ENCODE results near the gene ABR.

Gene ABR

DNA sequence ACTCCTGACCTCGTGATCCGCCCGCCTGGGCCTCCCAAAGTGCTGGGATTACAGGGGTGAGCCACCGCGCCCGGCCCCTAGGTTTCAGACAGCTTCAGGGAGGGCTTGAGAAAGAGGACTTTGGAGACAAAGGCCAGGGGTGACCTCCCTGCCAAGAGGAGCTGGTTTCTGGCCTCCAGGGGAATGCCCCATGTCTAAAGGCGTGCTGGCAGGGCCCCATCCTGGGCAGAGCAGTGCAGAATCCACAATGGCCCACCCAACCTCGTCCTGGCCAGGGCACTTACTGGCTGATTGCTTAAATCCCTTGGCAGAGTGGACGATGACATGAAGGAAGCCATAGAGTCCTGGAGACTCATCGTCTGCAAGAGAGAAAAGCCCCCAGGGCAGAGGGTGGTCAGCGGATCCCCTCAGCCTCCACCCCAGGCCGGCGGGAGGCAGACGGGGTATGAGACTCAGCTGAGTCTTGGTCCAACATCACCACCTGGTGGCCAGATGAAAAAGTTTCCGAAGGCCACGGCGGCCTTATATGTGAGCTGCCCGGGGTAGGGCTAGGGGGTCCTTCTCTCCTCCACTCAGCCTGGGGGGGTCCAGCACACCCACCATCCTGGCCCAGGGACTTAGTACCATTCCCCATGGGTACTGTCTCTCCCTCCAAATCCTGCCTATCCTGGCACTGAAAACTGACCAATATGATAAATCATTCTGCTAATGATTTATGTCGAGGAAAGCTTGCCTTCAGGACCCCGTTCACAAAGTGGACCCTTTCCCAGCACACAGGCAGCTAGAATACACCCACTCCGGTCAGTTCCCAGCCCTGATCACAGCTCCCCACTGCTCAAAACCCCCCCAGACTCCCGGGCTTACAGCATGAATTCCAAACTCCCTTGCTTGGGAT lies 123.8 kb downstream of the ABR start:
- Histone ChIP-seq H3K27ac (ENCODE audit: poor library complexity, severe bottlenecking) (no peak overlapping the region), H3K4me1 (ENCODE audit: insufficient read depth, poor library complexity, severe bottlenecking) (peaks cover 5% of the 10 kb centered on the region), H3K27me3 (ENCODE audit: insufficient read depth, poor library complexity, severe bottlenecking) (no peaks in the 10 kb centered on the region), H3K9me3 (ENCODE audit: severe bottlenecking) (no peaks in the 10 kb centered on the region), H3K4me3 (ENCODE audit: severe bottlenecking) (no peak overlapping the region), H3K36me3 (ENCODE audit: low read depth) (peaks cover 55% of the 10 kb centered on the region)
- ATAC-seq (ENCODE audit: low read depth) (peak; percentile 26; the same call in 2 of the 3 replicates), DNase-seq (ENCODE audit: low spot score) (no peak)
- TF ChIP-seq, protein P1, sequence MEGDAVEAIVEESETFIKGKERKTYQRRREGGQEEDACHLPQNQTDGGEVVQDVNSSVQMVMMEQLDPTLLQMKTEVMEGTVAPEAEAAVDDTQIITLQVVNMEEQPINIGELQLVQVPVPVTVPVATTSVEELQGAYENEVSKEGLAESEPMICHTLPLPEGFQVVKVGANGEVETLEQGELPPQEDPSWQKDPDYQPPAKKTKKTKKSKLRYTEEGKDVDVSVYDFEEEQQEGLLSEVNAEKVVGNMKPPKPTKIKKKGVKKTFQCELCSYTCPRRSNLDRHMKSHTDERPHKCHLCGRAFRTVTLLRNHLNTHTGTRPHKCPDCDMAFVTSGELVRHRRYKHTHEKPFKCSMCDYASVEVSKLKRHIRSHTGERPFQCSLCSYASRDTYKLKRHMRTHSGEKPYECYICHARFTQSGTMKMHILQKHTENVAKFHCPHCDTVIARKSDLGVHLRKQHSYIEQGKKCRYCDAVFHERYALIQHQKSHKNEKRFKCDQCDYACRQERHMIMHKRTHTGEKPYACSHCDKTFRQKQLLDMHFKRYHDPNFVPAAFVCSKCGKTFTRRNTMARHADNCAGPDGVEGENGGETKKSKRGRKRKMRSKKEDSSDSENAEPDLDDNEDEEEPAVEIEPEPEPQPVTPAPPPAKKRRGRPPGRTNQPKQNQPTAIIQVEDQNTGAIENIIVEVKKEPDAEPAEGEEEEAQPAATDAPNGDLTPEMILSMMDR (IDR thresholded peaks at IDR 0.05; ENCODE audit: poor library complexity, severe bottlenecking), result peak; percentile 68

DNA sequence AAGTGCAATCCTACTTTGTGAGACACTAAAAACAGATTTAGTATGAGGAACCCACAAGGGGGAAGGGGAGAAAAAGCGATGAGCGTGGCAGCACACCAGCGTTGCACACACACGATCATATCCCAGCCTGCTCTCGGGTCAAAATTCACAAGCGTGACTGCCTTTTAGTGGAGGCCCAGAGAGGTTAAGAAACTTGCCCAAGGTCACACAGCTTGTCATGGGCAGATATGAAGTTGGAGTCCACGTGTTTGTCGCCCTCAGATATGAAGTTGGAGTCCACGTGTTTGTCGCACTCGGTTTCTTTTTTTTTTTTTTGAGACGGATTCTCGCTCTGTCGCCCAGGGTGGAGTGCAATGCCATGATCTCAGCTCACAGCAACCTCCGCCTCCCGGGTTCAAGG lies 124.5 kb downstream of the ABR start:
- H3K27ac ChIP-seq (ENCODE audit: poor library complexity, severe bottlenecking), result no peak overlapping the region
- TF ChIP-seq, protein P1 (IDR thresholded peaks at IDR 0.05; ENCODE audit: poor library complexity, severe bottlenecking), result no peak
- no peaks in the 10 kb centered on the region for H3K4me1 ChIP-seq (ENCODE audit: insufficient read depth, poor library complexity, severe bottlenecking)
- DNase-seq (ENCODE audit: low spot score), result no peak
- H3K9me3 ChIP-seq (ENCODE audit: severe bottlenecking), result no peaks in the 10 kb centered on the region
- H3K36me3 ChIP-seq (ENCODE audit: low read depth), result peaks cover 51% of the 10 kb centered on the region
- H3K27me3 ChIP-seq (ENCODE audit: insufficient read depth, poor library complexity, severe bottlenecking), result no peaks in the 10 kb centered on the region
- no peak for ATAC-seq (ENCODE audit: low read depth)
- H3K4me3 ChIP-seq (ENCODE audit: severe bottlenecking), result no peak overlapping the region

DNA sequence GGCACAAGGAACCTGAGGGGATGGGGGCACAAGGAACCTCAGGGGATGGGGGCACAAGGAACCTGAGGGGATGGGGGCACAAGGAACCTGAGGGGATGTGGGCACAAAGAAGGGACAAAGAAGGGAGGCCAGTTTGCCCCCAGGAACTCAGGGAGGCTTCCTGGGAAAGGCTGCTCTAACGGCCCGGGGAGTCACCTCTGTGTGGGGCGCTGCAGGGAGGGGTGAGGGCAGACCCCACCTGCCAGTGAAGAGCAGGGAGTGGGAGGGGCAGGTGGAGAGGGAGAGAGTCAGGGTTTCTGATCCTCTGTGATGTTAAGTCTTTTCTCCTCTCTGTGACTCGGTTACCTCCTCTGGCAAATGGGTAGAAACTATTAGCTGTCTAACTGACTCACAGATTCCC lies 125.1 kb downstream of the ABR start:
- TF ChIP-seq, protein P1 (IDR thresholded peaks at IDR 0.05; ENCODE audit: poor library complexity, severe bottlenecking), result no peak
- ATAC-seq (ENCODE audit: low read depth), result no peak
- H3K36me3 ChIP-seq (ENCODE audit: low read depth), result peaks cover 45% of the 10 kb centered on the region

DNA sequence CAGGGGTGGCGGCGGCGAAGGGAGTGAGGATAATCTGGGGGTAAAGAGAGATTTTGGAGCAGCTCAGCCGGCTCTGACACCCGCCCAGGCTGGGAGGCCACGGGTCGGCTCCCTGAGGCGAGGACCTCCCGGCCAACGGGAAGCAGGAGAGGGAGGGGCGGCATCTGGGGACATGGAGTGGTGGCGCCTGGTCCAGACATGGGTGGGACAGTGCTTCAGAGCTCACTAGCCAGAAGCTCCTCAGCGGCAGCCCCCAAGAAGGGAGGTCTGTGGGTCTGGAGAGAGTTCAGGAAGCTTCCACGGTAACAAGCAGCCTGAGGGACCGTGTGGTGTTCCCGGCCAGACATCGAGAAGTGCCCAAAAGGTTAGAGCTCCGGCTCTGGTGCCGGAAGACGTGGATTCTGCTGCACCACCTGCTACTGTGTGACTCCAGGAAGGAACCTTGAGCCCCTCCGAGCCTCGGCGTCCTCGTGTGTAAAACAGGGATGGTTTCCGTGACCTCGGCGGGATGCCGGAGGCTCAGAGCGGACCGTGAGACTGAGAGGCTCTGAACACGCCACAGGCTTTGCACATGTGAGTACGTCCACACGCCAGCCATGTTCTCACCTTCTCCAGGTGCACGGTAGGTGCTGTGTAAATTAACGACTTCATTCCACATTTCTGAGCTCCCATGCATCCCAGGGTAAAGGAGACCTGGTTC lies 126.0 kb downstream of the ABR start:
- TF ChIP-seq, protein P1 (IDR thresholded peaks at IDR 0.05; ENCODE audit: poor library complexity, severe bottlenecking), result no peak
- Histone ChIP-seq H3K27ac (ENCODE audit: poor library complexity, severe bottlenecking) (no peak overlapping the region), H3K27me3 (ENCODE audit: insufficient read depth, poor library complexity, severe bottlenecking) (no peaks in the 10 kb centered on the region)

More for the DNA sequence above, 125.1 kb downstream of the ABR start:
- Histone ChIP-seq H3K27ac (ENCODE audit: poor library complexity, severe bottlenecking) (no peak overlapping the region), H3K9me3 (ENCODE audit: severe bottlenecking) (no peaks in the 10 kb centered on the region), H3K27me3 (ENCODE audit: insufficient read depth, poor library complexity, severe bottlenecking) (no peaks in the 10 kb centered on the region), H3K4me3 (ENCODE audit: severe bottlenecking) (no peak overlapping the region), H3K4me1 (ENCODE audit: insufficient read depth, poor library complexity, severe bottlenecking) (no peaks in the 10 kb centered on the region)
- no peak for DNase-seq (ENCODE audit: low spot score)

More for the DNA sequence above, 126.0 kb downstream of the ABR start:
- ATAC-seq (ENCODE audit: low read depth), result no peak
- Histone ChIP-seq H3K9me3 (ENCODE audit: severe bottlenecking) (no peaks in the 10 kb centered on the region), H3K36me3 (ENCODE audit: low read depth) (peaks cover 38% of the 10 kb centered on the region), H3K4me1 (ENCODE audit: insufficient read depth, poor library complexity, severe bottlenecking) (no peaks in the 10 kb centered on the region), H3K4me3 (ENCODE audit: severe bottlenecking) (no peak overlapping the region)
- no peak for DNase-seq (ENCODE audit: low spot score)
